ENCODE measurements around the gene MOCOS.

Gene MOCOS

GRCh38 chr18:36152781-36153180 lies 34.5 kb upstream of the MOCOS start:
- peaks cover 94% of the 10 kb centered on the region for H3K36me3 ChIP-seq (ENCODE audit: control insufficient read depth, low read length)
- H3K4me3 ChIP-seq (ENCODE audit: low read length), result no peak overlapping the region
- peaks cover 34% of the 10 kb centered on the region for H3K4me1 ChIP-seq (ENCODE audit: control insufficient read depth, low read length)
- no peaks in the 10 kb centered on the region for H3K27me3 ChIP-seq (ENCODE audit: control insufficient read depth, low read length)
- no peaks in the 10 kb centered on the region for H4K20me1 ChIP-seq (ENCODE audit: control insufficient read depth, insufficient read depth, low read depth, low read length)
- no peak for TF ChIP-seq EZH2phosphoT487 (IDR thresholded peaks at IDR 0.05; ENCODE audit: borderline replicate concordance, low read length)
- TF ChIP-seq CTCF (IDR thresholded peaks at IDR 0.05; ENCODE audit: low read depth, low read length, poor library complexity, severe bottlenecking), result no peak
- H3K9me3 ChIP-seq (ENCODE audit: control insufficient read depth, insufficient read depth, low read length), result no peaks in the 10 kb centered on the region
- peaks cover 4% of the 10 kb centered on the region; the same call in 1 of the 2 replicates for H3K79me2 ChIP-seq (ENCODE audit: control insufficient read depth, low read length)
- H3K4me2 ChIP-seq (ENCODE audit: low read length), result no peak overlapping the region
- H3F3A ChIP-seq (ENCODE audit: control insufficient read depth, insufficient read depth), result peaks cover 3% of the 10 kb centered on the region; the same call in 1 of the 2 replicates
- no peaks in the 10 kb centered on the region for H3K9me2 ChIP-seq (replicated peaks; ENCODE audit: control insufficient read depth, low read length)
- no peak overlapping the region for H3K27ac ChIP-seq (ENCODE audit: low read depth, low read length)

DNA sequence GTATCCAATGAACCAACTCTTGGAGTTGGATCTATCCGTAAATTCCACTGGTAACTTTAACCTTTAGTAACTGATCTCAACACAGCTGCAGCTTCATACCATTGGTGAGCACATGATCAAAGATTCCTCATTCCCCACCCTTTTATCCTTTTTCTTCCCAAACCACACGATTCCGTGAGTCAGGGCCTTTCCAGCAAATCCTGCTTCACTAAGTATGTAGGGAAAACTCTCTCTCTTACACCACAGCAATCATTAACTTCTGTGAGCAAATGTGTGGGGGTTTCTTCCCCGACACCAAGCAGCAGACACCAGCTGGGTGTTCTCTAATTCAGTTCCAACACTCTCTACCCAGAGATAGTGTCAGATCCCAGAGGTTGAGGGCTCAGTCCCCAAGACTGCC lies 34.1 kb upstream of the MOCOS start:
- no peak overlapping the region for H3K27ac ChIP-seq (ENCODE audit: low read depth, low read length)
- H3K4me2 ChIP-seq (ENCODE audit: low read length), result no peak overlapping the region
- peaks cover 94% of the 10 kb centered on the region for H3K36me3 ChIP-seq (ENCODE audit: control insufficient read depth, low read length)
- no peak overlapping the region for H3K4me3 ChIP-seq (ENCODE audit: low read length)
- H3K4me1 ChIP-seq (ENCODE audit: control insufficient read depth, low read length), result peaks cover 30% of the 10 kb centered on the region
- H3K79me2 ChIP-seq (ENCODE audit: control insufficient read depth, low read length), result peaks cover 4% of the 10 kb centered on the region; the same call in 1 of the 2 replicates
- TF ChIP-seq EZH2phosphoT487 (IDR thresholded peaks at IDR 0.05; ENCODE audit: borderline replicate concordance, low read length) (no peak), CTCF (IDR thresholded peaks at IDR 0.05; ENCODE audit: low read depth, low read length, poor library complexity, severe bottlenecking) (no peak)
- H3F3A ChIP-seq (ENCODE audit: control insufficient read depth, insufficient read depth), result peaks cover 3% of the 10 kb centered on the region; the same call in 1 of the 2 replicates
- no peaks in the 10 kb centered on the region for H3K9me2 ChIP-seq (replicated peaks; ENCODE audit: control insufficient read depth, low read length)
- H3K9me3 ChIP-seq (ENCODE audit: control insufficient read depth, insufficient read depth, low read length), result no peaks in the 10 kb centered on the region
- no peaks in the 10 kb centered on the region for H4K20me1 ChIP-seq (ENCODE audit: control insufficient read depth, insufficient read depth, low read depth, low read length)
- no peaks in the 10 kb centered on the region for H3K27me3 ChIP-seq (ENCODE audit: control insufficient read depth, low read length)

- Histone ChIP-seq H3K36me3 (ENCODE audit: control insufficient read depth, low read length) (peaks cover 93% of the 10 kb centered on the region), H3K4me2 (ENCODE audit: low read length) (no peak overlapping the region), H3K9me3 (ENCODE audit: control insufficient read depth, insufficient read depth, low read length) (no peaks in the 10 kb centered on the region), H3K27me3 (ENCODE audit: control insufficient read depth, low read length) (no peaks in the 10 kb centered on the region), H3K9me2 (replicated peaks; ENCODE audit: control insufficient read depth, low read length) (no peaks in the 10 kb centered on the region), H3K27ac (ENCODE audit: low read depth, low read length) (no peak overlapping the region), H3K79me2 (ENCODE audit: control insufficient read depth, low read length) (peaks cover 2% of the 10 kb centered on the region; the same call in 1 of the 2 replicates), H4K20me1 (ENCODE audit: control insufficient read depth, insufficient read depth, low read depth, low read length) (no peaks in the 10 kb centered on the region), H3K4me1 (ENCODE audit: control insufficient read depth, low read length) (peaks cover 24% of the 10 kb centered on the region), H3F3A (ENCODE audit: control insufficient read depth, insufficient read depth) (peaks cover 3% of the 10 kb centered on the region; the same call in 1 of the 2 replicates), H3K4me3 (ENCODE audit: low read length) (no peak overlapping the region)
- TF ChIP-seq CTCF (IDR thresholded peaks at IDR 0.05; ENCODE audit: low read depth, low read length, poor library complexity, severe bottlenecking) (no peak), EZH2phosphoT487 (IDR thresholded peaks at IDR 0.05; ENCODE audit: borderline replicate concordance, low read length) (no peak)
Measured at GRCh38 chr18:36153771-36154170, 33.5 kb upstream of the MOCOS start.
